ENCODE measurements around the gene SPATA9.

DNA sequence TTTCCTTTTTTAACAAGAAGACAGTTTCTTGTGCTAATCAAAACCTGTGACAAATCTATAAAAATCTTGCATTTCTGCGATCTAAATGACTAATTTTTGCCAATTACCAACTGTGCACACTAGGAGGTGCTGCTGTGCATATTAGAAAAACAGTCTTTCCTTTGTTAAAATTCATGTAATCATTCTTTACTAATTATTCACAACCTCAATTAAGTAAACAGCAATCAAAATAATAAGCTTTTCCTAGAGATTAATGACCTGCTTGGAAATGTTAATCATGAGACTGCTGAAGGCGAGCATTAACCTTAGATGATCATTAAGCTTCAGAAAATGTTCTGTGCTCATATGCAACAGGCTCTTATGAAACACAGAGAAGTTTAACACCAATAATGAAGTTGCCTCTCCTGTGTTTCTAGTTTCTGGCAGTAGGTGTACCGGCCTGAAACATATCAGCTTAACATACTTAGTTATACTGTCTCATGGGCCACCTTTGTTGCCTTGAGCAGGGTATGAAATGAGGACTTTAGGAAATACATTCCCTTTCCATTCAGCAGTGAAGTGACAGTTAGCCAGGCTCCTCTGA lies 18.5 kb downstream of the SPATA9 start:
- TF ChIP-seq, protein P1, sequence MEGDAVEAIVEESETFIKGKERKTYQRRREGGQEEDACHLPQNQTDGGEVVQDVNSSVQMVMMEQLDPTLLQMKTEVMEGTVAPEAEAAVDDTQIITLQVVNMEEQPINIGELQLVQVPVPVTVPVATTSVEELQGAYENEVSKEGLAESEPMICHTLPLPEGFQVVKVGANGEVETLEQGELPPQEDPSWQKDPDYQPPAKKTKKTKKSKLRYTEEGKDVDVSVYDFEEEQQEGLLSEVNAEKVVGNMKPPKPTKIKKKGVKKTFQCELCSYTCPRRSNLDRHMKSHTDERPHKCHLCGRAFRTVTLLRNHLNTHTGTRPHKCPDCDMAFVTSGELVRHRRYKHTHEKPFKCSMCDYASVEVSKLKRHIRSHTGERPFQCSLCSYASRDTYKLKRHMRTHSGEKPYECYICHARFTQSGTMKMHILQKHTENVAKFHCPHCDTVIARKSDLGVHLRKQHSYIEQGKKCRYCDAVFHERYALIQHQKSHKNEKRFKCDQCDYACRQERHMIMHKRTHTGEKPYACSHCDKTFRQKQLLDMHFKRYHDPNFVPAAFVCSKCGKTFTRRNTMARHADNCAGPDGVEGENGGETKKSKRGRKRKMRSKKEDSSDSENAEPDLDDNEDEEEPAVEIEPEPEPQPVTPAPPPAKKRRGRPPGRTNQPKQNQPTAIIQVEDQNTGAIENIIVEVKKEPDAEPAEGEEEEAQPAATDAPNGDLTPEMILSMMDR (IDR thresholded peaks at IDR 0.05) = peak; percentile 62 to 93 (median 80)
- TF ChIP-seq POLR2A (IDR thresholded peaks at IDR 0.05) (no peak), POLR2AphosphoS5 (IDR thresholded peaks at IDR 0.05) (peak; percentile 55)
